ENCODE measurements around the gene PDXK. TPM values are rescaled to one million over a fixed set of nuclear protein-coding genes. Genes with fewer than 3 reads are reported as not detected.
A peak's percentile ranks its signal among the peaks of the same experiment; 100 is the strongest.

Gene PDXK
- total and polyA plus RNA-seq, 9 of the 15 experiments (the other 6 are each of a cell fraction or from before 2014, with no cell fraction given), result 5.6 to 162 (median 76.5) TPM

DNA sequence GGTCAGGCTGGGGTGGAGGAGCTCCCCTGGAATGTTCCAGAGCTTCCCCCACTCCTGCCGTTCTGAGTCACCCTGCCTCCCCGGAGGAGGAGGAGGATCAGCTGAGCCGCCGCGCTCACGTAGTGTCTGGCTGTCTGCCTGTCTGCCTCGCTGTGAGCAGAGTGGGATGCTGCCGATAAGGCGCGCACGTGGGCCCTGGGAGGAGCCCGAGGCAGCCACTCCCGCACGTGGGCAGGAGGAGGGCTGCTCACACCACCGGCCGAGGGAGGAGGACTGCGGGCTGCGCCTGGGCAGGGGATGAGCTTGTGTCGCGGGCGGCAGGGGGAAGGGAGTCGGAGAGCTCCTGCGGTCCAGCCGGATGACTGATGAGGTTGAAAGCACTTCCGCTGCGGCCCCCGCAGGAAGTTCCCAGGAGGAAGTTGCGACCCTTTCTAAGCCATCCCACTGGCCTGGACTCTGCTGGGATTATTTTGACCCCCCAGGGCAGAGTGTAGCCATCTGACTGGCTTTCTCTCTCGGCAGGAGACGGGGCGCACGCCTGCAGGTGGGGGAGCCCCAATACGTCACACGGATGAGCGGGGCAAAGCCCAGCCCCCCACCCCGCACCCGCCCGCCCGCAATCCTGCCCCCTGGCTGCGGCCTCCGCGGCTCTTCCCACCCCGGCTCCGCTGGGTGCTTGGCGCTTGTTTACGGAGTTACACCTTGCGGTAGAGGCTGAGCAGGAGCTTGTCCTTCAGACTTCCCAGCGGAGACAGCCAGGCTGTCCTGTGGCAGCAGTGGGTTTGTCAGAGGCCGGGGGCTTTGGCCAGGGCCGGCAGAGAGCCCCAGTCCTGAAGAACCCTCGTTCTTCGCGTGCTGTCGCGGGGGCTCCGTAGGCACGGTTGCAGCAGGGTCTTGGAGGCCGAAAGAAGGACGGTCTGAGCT lies 9.8 kb downstream of the PDXK start (continued):
- TF ChIP-seq, protein P1, sequence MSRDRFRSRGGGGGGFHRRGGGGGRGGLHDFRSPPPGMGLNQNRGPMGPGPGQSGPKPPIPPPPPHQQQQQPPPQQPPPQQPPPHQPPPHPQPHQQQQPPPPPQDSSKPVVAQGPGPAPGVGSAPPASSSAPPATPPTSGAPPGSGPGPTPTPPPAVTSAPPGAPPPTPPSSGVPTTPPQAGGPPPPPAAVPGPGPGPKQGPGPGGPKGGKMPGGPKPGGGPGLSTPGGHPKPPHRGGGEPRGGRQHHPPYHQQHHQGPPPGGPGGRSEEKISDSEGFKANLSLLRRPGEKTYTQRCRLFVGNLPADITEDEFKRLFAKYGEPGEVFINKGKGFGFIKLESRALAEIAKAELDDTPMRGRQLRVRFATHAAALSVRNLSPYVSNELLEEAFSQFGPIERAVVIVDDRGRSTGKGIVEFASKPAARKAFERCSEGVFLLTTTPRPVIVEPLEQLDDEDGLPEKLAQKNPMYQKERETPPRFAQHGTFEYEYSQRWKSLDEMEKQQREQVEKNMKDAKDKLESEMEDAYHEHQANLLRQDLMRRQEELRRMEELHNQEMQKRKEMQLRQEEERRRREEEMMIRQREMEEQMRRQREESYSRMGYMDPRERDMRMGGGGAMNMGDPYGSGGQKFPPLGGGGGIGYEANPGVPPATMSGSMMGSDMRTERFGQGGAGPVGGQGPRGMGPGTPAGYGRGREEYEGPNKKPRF (IDR thresholded peaks at IDR 0.05; ENCODE audit: low read depth, low read length), result no peak
- TF ChIP-seq POLR2AphosphoS5 (IDR thresholded peaks at IDR 0.05; ENCODE audit: control insufficient read depth, insufficient read depth, low read depth, low read length) (peak; percentile 87), FIP1L1 (IDR thresholded peaks at IDR 0.05; ENCODE audit: low read depth, low read length, poor library complexity, severe bottlenecking) (peak; percentile 98), ILK (tag; IDR thresholded peaks at IDR 0.05; ENCODE audit: borderline replicate concordance, low read depth) (no peak), EWSR1 (IDR thresholded peaks at IDR 0.05; ENCODE audit: borderline replicate concordance, low read depth, partially characterized antibody) (no peak), HDAC1 (IDR thresholded peaks at IDR 0.05) (peak; percentile 78 to 100; a peak in 3 of 4 replicates), NCOR1 (IDR thresholded peaks at IDR 0.05) (peak; percentile 99), CBX8 (IDR thresholded peaks at IDR 0.05; ENCODE audit: borderline replicate concordance, extremely low read depth, low read depth, low read length, poor library complexity, severe bottlenecking) (no peak), ZNF232 (CRISPR knock-in tag; IDR thresholded peaks at IDR 0.05) (no peak)
- TF ChIP-seq, protein P2, sequence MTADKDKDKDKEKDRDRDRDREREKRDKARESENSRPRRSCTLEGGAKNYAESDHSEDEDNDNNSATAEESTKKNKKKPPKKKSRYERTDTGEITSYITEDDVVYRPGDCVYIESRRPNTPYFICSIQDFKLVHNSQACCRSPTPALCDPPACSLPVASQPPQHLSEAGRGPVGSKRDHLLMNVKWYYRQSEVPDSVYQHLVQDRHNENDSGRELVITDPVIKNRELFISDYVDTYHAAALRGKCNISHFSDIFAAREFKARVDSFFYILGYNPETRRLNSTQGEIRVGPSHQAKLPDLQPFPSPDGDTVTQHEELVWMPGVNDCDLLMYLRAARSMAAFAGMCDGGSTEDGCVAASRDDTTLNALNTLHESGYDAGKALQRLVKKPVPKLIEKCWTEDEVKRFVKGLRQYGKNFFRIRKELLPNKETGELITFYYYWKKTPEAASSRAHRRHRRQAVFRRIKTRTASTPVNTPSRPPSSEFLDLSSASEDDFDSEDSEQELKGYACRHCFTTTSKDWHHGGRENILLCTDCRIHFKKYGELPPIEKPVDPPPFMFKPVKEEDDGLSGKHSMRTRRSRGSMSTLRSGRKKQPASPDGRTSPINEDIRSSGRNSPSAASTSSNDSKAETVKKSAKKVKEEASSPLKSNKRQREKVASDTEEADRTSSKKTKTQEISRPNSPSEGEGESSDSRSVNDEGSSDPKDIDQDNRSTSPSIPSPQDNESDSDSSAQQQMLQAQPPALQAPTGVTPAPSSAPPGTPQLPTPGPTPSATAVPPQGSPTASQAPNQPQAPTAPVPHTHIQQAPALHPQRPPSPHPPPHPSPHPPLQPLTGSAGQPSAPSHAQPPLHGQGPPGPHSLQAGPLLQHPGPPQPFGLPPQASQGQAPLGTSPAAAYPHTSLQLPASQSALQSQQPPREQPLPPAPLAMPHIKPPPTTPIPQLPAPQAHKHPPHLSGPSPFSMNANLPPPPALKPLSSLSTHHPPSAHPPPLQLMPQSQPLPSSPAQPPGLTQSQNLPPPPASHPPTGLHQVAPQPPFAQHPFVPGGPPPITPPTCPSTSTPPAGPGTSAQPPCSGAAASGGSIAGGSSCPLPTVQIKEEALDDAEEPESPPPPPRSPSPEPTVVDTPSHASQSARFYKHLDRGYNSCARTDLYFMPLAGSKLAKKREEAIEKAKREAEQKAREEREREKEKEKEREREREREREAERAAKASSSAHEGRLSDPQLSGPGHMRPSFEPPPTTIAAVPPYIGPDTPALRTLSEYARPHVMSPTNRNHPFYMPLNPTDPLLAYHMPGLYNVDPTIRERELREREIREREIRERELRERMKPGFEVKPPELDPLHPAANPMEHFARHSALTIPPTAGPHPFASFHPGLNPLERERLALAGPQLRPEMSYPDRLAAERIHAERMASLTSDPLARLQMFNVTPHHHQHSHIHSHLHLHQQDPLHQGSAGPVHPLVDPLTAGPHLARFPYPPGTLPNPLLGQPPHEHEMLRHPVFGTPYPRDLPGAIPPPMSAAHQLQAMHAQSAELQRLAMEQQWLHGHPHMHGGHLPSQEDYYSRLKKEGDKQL (CRISPR knock-in tag; IDR thresholded peaks at IDR 0.05; ENCODE audit: borderline replicate concordance), result no peak
- TF ChIP-seq, protein P3, sequence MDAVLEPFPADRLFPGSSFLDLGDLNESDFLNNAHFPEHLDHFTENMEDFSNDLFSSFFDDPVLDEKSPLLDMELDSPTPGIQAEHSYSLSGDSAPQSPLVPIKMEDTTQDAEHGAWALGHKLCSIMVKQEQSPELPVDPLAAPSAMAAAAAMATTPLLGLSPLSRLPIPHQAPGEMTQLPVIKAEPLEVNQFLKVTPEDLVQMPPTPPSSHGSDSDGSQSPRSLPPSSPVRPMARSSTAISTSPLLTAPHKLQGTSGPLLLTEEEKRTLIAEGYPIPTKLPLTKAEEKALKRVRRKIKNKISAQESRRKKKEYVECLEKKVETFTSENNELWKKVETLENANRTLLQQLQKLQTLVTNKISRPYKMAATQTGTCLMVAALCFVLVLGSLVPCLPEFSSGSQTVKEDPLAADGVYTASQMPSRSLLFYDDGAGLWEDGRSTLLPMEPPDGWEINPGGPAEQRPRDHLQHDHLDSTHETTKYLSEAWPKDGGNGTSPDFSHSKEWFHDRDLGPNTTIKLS (IDR thresholded peaks at IDR 0.05; ENCODE audit: borderline replicate concordance, low read depth), result peak; percentile 88

Data from K562 (cell line).